Measurements from ENCODE around the gene HOXA3. TPM values are rescaled to one million over a fixed set of nuclear protein-coding genes. Genes with fewer than 3 reads are reported as not detected.

Gene HOXA3
- total and polyA plus RNA-seq, 2 of the 13 experiments (the other 11 are each of a cell fraction or from before 2014, with no cell fraction given) = 2.9 to 4.6 TPM

GRCh38 chr7:27146491-27147198, 5.7 kb downstream of the HOXA3 start:
- peaks cover 30% of the 10 kb centered on the region for H3K4me1 ChIP-seq (ENCODE audit: insufficient read depth, low read length)
- no peak overlapping the region for H3K4me2 ChIP-seq (ENCODE audit: low read depth, low read length)
- in situ Hi-C loops (cut with HindIII; ENCODE audit: extremely low pct_ligation_motif_present, low pct_unique_long_range_greater_than_20kb) = no loop called here
- H4K20me1 ChIP-seq (ENCODE audit: insufficient read depth, low read length) = no peaks in the 10 kb centered on the region
- H3K9ac ChIP-seq (ENCODE audit: insufficient read depth, low read depth, low read length) = no peak overlapping the region
- ChIA-PET POLR2A (no interaction called here), CTCF (ENCODE audit: low intra/inter-chr PET ratio, low total read pairs) (no interaction called here)
- TF ChIP-seq TFDP2 (CRISPR knock-in tag; IDR thresholded peaks at IDR 0.05) (no peak), ESRRA (CRISPR knock-in tag; IDR thresholded peaks at IDR 0.05; ENCODE audit: low read depth) (no peak), GZF1 (CRISPR knock-in tag; IDR thresholded peaks at IDR 0.05) (no peak), MTERF4 (CRISPR knock-in tag; IDR thresholded peaks at IDR 0.05) (no peak), ZNF619 (CRISPR knock-in tag; IDR thresholded peaks at IDR 0.05) (no peak), ZNF687 (CRISPR knock-in tag; IDR thresholded peaks at IDR 0.05) (no peak), FLYWCH1 (CRISPR knock-in tag; IDR thresholded peaks at IDR 0.05) (no peak), HOXD1 (CRISPR knock-in tag; IDR thresholded peaks at IDR 0.05) (no peak), ZNF605 (CRISPR knock-in tag; IDR thresholded peaks at IDR 0.05) (no peak), KDM4B (CRISPR knock-in tag; IDR thresholded peaks at IDR 0.05) (no peak), ZBTB42 (CRISPR knock-in tag; IDR thresholded peaks at IDR 0.05) (no peak), ARNTL (CRISPR knock-in tag; IDR thresholded peaks at IDR 0.05) (no peak), ZNF256 (CRISPR knock-in tag; conservative IDR thresholded peaks at IDR 0.05) (no peak), ZNF317 (CRISPR knock-in tag; IDR thresholded peaks at IDR 0.05) (no peak), CC2D1A (CRISPR knock-in tag; IDR thresholded peaks at IDR 0.05) (no peak), REXO4 (CRISPR knock-in tag; IDR thresholded peaks at IDR 0.05; ENCODE audit: borderline replicate concordance) (no peak), ATF3 (CRISPR knock-in tag; IDR thresholded peaks at IDR 0.05) (no peak), TGIF2 (CRISPR knock-in tag; IDR thresholded peaks at IDR 0.05) (no peak), ZNF232 (CRISPR knock-in tag; IDR thresholded peaks at IDR 0.05; ENCODE audit: borderline replicate concordance) (no peak), ETV6 (CRISPR knock-in tag; conservative IDR thresholded peaks at IDR 0.05) (no peak)
- H3K27me3 ChIP-seq (ENCODE audit: control insufficient read depth in 1 of 2, insufficient read depth in 2 of 2, low read length in 2 of 2) = peaks cover 0 to 6% of the 10 kb centered on the region in 2 experiments; a peak in 1 of 5 replicates
- DNase-seq (ENCODE audit: low spot score) = no peak
- intact Hi-C loops (cut with micrococcal nuclease; ENCODE audit: unreplicated experiment) = no loop called here
- BruUV-seq (replicated peaks) = no TSS peak
- 96% methylated on average over 5 of the region's 5 CpGs for WGBS (ENCODE audit: low lambda C conversion rate)
- ATAC-seq = no peak
- H2AFZ ChIP-seq (ENCODE audit: low read length) = no peak overlapping the region
- no peak overlapping the region for H3K4me3 ChIP-seq (replicated peaks in 1 of 3; ENCODE audit: insufficient read depth in 1 of 3, low read depth in 2 of 3, low read length in 3 of 3)
- no peaks in the 10 kb centered on the region for H3K9me3 ChIP-seq (ENCODE audit: low read length)
- FAIRE-seq = no peak
- H3K36me3 ChIP-seq (replicated peaks in 1 of 2; ENCODE audit: control insufficient read depth in 1 of 2, insufficient read depth in 2 of 2, low read length in 2 of 2) = no peaks in the 10 kb centered on the region; a peak in 2 of 5 replicates
- H3K27ac ChIP-seq (ENCODE audit: extremely low read length, insufficient read depth, low read length) = no peak overlapping the region
- peaks cover 5% of the 10 kb centered on the region for H3K79me2 ChIP-seq (ENCODE audit: insufficient read depth, low read length)

Data from HepG2 (cell line).